ENCODE measurements around the gene NOS1AP. TPM values are rescaled to one million over a fixed set of nuclear protein-coding genes. Genes with fewer than 3 reads are reported as not detected.

Gene NOS1AP
- total and polyA plus RNA-seq, 9 of the 15 experiments (the other 6 are each of a cell fraction or from before 2014, with no cell fraction given) = 0.07 to 1.5 (median 0.22) TPM

- Histone ChIP-seq H3K27me3 (ENCODE audit: control insufficient read depth in 2 of 2, insufficient read depth in 2 of 2, low read length in 2 of 2) (peaks cover 10 to 18% of the 10 kb centered on the region in 2 experiments; a peak in 4 of 5 replicates), H3K4me3 (no peak overlapping the region), H4K20me1 (replicated peaks; ENCODE audit: control insufficient read depth, insufficient read depth, low read length) (peaks cover 9% of the 10 kb centered on the region), H3K36me3 (ENCODE audit: control insufficient read depth, insufficient read depth, low read length) (no peaks in the 10 kb centered on the region), H2AFZ (ENCODE audit: low read depth, low read length) (no peak overlapping the region), H3K9me1 (ENCODE audit: control insufficient read depth, insufficient read depth, low read length) (no peaks in the 10 kb centered on the region), H3K27ac (ENCODE audit: extremely low read depth, low read depth, low read length) (no peak overlapping the region), H3K79me2 (ENCODE audit: control insufficient read depth, insufficient read depth, low read length) (no peaks in the 10 kb centered on the region), H3K4me2 (ENCODE audit: insufficient read depth, low read length) (no peak overlapping the region), H3K9me3 (replicated peaks; ENCODE audit: control insufficient read depth, insufficient read depth, low read depth, low read length) (no peaks in the 10 kb centered on the region), H3K9ac (ENCODE audit: insufficient read depth in 1 of 2, low read depth in 2 of 2, low read length in 2 of 2) (no peak overlapping the region), H3K4me1 (replicated peaks in 1 of 2; ENCODE audit: control insufficient read depth in 2 of 2, insufficient read depth in 2 of 2, low read length in 2 of 2) (no peaks in the 10 kb centered on the region)
- in situ Hi-C loops (cut with MboI) = no loop called here
- ATAC-seq = no peak
- intact Hi-C loops (cut with micrococcal nuclease) = no loop called here
- ChIA-PET POLR2A (no interaction called here), CTCF (ENCODE audit: low intra/inter-chr PET ratio) (no interaction called here)
- BruUV-seq (replicated peaks) = no TSS peak
- DNase-seq (ENCODE audit: extremely low read depth in 1 of 4, low spot score in 3 of 4) = no peak
- FAIRE-seq = no peak
- TF ChIP-seq TAF1 (IDR thresholded peaks at IDR 0.05; ENCODE audit: control insufficient read depth, extremely low read depth, insufficient read depth, low read length, severe bottlenecking) (no peak), ZKSCAN1 (IDR thresholded peaks at IDR 0.05; ENCODE audit: low read depth, low read length) (no peak), SMAD4 (CRISPR knock-in tag; conservative IDR thresholded peaks at IDR 0.05) (no peak), ARNT (IDR thresholded peaks at IDR 0.05) (no peak), SP1 (CRISPR knock-in tag; IDR thresholded peaks at IDR 0.05) (no peak), FOXO4 (CRISPR knock-in tag; IDR thresholded peaks at IDR 0.05) (no peak), UBTF (IDR thresholded peaks at IDR 0.05; ENCODE audit: borderline replicate concordance in 1 of 2, low read depth in 2 of 2, low read length in 2 of 2) (no peak), NR3C1 (CRISPR knock-in tag; IDR thresholded peaks at IDR 0.05) (no peak), ESRRA (IDR thresholded peaks at IDR 0.05; ENCODE audit: borderline replicate concordance, low read depth) (no peak), ZNF263 (CRISPR knock-in tag; IDR thresholded peaks at IDR 0.05; ENCODE audit: borderline replicate concordance) (no peak), RFX7 (CRISPR knock-in tag; IDR thresholded peaks at IDR 0.05) (no peak)
These were observed 83.9 kb downstream of the NOS1AP start for GRCh38 chr1:162153374-162153773.
